ENCODE measurements around the gene ATP12A. TPM values are rescaled to one million over a fixed set of nuclear protein-coding genes. Genes with fewer than 3 reads are reported as not detected.
A peak's percentile ranks its signal among the peaks of the same experiment; 100 is the strongest.

ATP12A gene
- total and polyA plus RNA-seq, 11 donors: not detected

- 52 to 76% (median 60%) methylated on average over 13 to 16 of the region's 16 CpGs for WGBS, 4 donors
- no peak for ATAC-seq
- peaks cover 12 to 56% (median 27%) of the 10 kb centered on the region in 9 donors for H3K27me3 ChIP-seq
These were observed 4.2 kb upstream of the ATP12A start for GRCh38 chr13:24675806-24676570.

DNA sequence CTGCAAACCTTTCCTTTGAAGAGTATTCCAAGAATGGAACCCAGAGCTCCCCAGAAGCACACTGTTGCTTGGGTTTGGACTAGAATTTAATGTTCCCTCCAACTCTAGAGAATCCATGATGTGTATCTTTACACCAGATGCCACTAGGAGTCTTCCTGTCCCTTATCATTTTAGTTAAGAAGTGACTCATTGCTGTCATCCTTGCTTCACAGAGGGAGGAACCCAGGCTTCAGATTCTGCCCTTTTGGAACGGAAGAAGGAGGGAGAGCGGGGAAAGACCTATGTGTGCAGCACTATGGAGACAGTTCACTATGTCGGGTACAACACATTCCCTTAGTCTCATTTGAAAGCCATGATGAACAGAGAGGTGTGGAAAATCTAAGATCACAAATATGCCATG is 2.1 kb upstream of the ATP12A start:
- no peaks in the 10 kb centered on the region for H3K36me3 ChIP-seq
- no peaks in the 10 kb centered on the region for H3K9me3 ChIP-seq
- whole genome bisulfite sequencing, 4 donors: 76 to 90% (median 85%) methylated on average over 3 of the region's 3 CpGs
- ATAC-seq (no peak), DNase-seq (no peak)
- intact Hi-C loops (cut with DNase I): loop anchor here in 3 of 10 donors (10.0 kb wide), 2 partner anchors 103 to 363 kb away; no protein-coding TSS in a partner anchor
- H3K27me3 ChIP-seq: peaks cover 12 to 60% (median 32%) of the 10 kb centered on the region in 9 donors
- H3K4me3 ChIP-seq: no peak overlapping the region
- peaks cover 0 to 12% (median 8%) of the 10 kb centered on the region in 12 donors for H3K4me1 ChIP-seq
- no peak overlapping the region for H3K27ac ChIP-seq
- TF ChIP-seq POLR2A (IDR thresholded peaks at IDR 0.05): no peak
- TF ChIP-seq, protein P1, sequence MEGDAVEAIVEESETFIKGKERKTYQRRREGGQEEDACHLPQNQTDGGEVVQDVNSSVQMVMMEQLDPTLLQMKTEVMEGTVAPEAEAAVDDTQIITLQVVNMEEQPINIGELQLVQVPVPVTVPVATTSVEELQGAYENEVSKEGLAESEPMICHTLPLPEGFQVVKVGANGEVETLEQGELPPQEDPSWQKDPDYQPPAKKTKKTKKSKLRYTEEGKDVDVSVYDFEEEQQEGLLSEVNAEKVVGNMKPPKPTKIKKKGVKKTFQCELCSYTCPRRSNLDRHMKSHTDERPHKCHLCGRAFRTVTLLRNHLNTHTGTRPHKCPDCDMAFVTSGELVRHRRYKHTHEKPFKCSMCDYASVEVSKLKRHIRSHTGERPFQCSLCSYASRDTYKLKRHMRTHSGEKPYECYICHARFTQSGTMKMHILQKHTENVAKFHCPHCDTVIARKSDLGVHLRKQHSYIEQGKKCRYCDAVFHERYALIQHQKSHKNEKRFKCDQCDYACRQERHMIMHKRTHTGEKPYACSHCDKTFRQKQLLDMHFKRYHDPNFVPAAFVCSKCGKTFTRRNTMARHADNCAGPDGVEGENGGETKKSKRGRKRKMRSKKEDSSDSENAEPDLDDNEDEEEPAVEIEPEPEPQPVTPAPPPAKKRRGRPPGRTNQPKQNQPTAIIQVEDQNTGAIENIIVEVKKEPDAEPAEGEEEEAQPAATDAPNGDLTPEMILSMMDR (IDR thresholded peaks at IDR 0.05): no peak

More at GRCh38 chr13:24675806-24676570, 4.2 kb upstream of the ATP12A start:
- no peak overlapping the region for H3K27ac ChIP-seq
- H3K36me3 ChIP-seq: no peaks in the 10 kb centered on the region
- intact Hi-C loops (cut with DNase I): loop anchor here in 3 of 10 donors (10.0 kb wide), 2 partner anchors 101 to 361 kb away; no protein-coding TSS in a partner anchor
- H3K4me3 ChIP-seq: no peak overlapping the region
- TF ChIP-seq, protein P1 (IDR thresholded peaks at IDR 0.05): no peak
- TF ChIP-seq POLR2A (IDR thresholded peaks at IDR 0.05): no peak
- H3K9me3 ChIP-seq: no peaks in the 10 kb centered on the region
- peaks cover 0 to 18% (median 10%) of the 10 kb centered on the region in 12 donors for H3K4me1 ChIP-seq
- no peak for DNase-seq

DNA sequence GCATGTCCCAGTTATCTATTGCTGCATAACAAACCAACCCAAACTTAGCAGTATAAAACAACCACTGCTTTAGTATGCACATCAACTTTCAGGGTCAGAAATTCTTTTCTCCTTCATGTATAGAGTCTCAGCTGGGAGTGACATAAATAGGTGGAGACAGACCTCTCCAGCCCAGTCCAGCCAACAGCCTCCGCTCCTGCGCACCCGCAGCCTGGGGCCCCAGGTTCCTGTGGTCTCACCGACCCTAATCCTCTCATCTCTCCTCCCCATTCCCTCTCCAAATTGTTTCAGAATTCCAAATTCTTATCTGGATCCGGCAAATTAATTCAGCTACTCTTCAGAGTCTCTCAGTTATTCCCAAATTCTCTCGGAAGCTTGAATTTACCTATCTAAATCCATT is 522 bp upstream of the ATP12A start:
- WGBS, 4 donors: 53 to 76% (median 60%) methylated on average over 6 of the region's 6 CpGs
- TF ChIP-seq, protein P1 (IDR thresholded peaks at IDR 0.05): no peak
- TF ChIP-seq POLR2A (IDR thresholded peaks at IDR 0.05): no peak
- intact Hi-C loops (cut with DNase I): loop anchor here in 5 of 10 donors (5.0 to 10.0 kb wide), 4 partner anchors 48 to 365 kb away; no protein-coding TSS in a partner anchor
- DNase-seq: no peak
- Histone ChIP-seq H3K4me1 (peaks cover 0 to 23% (median 13%) of the 10 kb centered on the region in 12 donors), H3K4me3 (peak overlapping the region in 1 of 12 donors; percentile 17), H3K9me3 (no peaks in the 10 kb centered on the region), H3K27ac (no peak overlapping the region), H3K36me3 (no peaks in the 10 kb centered on the region), H3K27me3 (peaks cover 12 to 60% (median 32%) of the 10 kb centered on the region in 9 donors)
- ATAC-seq: no peak

GRCh38 chr13:24680921-24681604 is 855 bp downstream of the ATP12A start:
- Histone ChIP-seq H3K27me3 (peaks cover 12 to 52% (median 32%) of the 10 kb centered on the region in 9 donors), H3K9me3 (no peaks in the 10 kb centered on the region), H3K36me3 (no peaks in the 10 kb centered on the region), H3K4me1 (peaks cover 0 to 27% (median 15%) of the 10 kb centered on the region in 12 donors), H3K27ac (no peak overlapping the region), H3K4me3 (peak overlapping the region in 6 of 12 donors; percentile 22 to 47 (median 43))
- no peak for DNase-seq
- ATAC-seq: no peak
- TF ChIP-seq, protein P1 (IDR thresholded peaks at IDR 0.05): no peak
- TF ChIP-seq POLR2A (IDR thresholded peaks at IDR 0.05): no peak
- 39 to 53% (median 43%) methylated on average over 22 to 29 of the region's 29 CpGs for WGBS, 4 donors
- intact Hi-C loops (cut with DNase I): loop anchor here in 2 of 10 donors (5.0 to 10.0 kb wide), 2 partner anchors 46 to 294 kb away; no protein-coding TSS in a partner anchor

Data from heart left ventricle (tissue), 16 donors.